ENCODE data around the gene ACOT9.

The ACOT9 gene

DNA sequence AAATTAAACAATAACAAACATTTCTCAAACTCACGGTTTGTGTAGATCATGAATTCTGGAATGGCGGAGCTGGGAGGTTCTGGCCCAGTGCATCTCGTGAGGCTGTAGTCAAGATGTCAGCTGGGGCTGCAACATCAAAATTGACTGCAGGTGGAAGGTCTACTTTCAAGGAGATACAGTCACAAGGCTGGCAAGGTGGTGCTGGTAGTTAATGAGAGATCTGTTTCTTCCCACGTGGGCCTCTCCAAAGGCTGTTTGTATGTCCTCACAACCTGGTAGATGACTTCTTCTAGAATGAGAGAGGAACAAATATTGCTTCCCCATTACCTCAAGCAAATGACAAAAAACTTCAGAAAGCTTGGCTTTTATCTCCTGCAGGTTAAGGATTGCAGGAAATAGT lies 83.7 kb downstream of the ACOT9 start:
- DNase-seq, result no peak
- TF ChIP-seq, protein P1, sequence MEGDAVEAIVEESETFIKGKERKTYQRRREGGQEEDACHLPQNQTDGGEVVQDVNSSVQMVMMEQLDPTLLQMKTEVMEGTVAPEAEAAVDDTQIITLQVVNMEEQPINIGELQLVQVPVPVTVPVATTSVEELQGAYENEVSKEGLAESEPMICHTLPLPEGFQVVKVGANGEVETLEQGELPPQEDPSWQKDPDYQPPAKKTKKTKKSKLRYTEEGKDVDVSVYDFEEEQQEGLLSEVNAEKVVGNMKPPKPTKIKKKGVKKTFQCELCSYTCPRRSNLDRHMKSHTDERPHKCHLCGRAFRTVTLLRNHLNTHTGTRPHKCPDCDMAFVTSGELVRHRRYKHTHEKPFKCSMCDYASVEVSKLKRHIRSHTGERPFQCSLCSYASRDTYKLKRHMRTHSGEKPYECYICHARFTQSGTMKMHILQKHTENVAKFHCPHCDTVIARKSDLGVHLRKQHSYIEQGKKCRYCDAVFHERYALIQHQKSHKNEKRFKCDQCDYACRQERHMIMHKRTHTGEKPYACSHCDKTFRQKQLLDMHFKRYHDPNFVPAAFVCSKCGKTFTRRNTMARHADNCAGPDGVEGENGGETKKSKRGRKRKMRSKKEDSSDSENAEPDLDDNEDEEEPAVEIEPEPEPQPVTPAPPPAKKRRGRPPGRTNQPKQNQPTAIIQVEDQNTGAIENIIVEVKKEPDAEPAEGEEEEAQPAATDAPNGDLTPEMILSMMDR (IDR thresholded peaks at IDR 0.05), result no peak

DNA sequence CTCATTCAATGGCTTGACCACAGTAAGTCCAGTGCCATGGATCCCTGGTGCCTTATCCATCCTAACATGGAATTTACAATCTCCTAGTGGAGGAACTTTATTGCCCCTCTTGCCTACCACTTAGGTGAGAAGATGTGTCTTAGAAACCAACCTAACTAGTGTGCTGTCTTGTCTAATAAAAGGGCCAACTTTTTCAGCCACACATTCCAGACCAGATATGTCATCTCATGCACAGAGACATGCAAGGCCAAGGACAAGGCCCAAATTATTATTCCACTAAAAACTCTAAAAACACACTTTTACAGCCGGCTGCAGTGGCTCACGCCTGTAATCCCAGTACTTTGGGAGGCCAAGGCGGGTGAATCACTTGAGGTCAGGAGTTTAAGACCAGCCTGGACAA lies 86.4 kb downstream of the ACOT9 start:
- Histone ChIP-seq H3K27ac (no peak overlapping the region), H3K27me3 (no peaks in the 10 kb centered on the region), H3K4me1 (no peaks in the 10 kb centered on the region), H3K36me3 (no peaks in the 10 kb centered on the region), H3K4me3 (no peak overlapping the region), H3K9me3 (no peaks in the 10 kb centered on the region)
- DNase-seq, result no peak
- intact Hi-C loops (cut with DNase I; ENCODE audit: low total_unique reads), result no loop called here
- TF ChIP-seq, protein P1 (IDR thresholded peaks at IDR 0.05), result no peak

More for the DNA sequence above, 83.7 kb downstream of the ACOT9 start:
- no peak overlapping the region for H3K27ac ChIP-seq
- H3K27me3 ChIP-seq, result no peaks in the 10 kb centered on the region
- intact Hi-C loops (cut with DNase I; ENCODE audit: low total_unique reads), result no loop called here
- no peak overlapping the region for H3K4me3 ChIP-seq
- no peaks in the 10 kb centered on the region for H3K9me3 ChIP-seq
- no peaks in the 10 kb centered on the region for H3K36me3 ChIP-seq
- no peaks in the 10 kb centered on the region for H3K4me1 ChIP-seq

- H3K36me3 ChIP-seq, result no peaks in the 10 kb centered on the region
- no peaks in the 10 kb centered on the region for H3K4me1 ChIP-seq
- H3K27ac ChIP-seq, result no peak overlapping the region
- TF ChIP-seq, protein P1 (IDR thresholded peaks at IDR 0.05), result no peak
- no peaks in the 10 kb centered on the region for H3K27me3 ChIP-seq
- H3K9me3 ChIP-seq, result no peaks in the 10 kb centered on the region
- intact Hi-C loops (cut with DNase I; ENCODE audit: low total_unique reads), result no loop called here
- H3K4me3 ChIP-seq, result no peak overlapping the region
- DNase-seq, result no peak
Observed at GRCh38 chrX:23656091-23656490, 87.0 kb downstream of the ACOT9 start.

All from tibial artery (tissue), 4 donors.